PC-3 (cell line): ENCODE results near the gene TBC1D2B.

Experiments used
- CTCF ChIP-seq: fragments of 300-600 bp; sonication (generic); conservative IDR thresholded peaks from 2 replicates; pipeline ENCODE4 v1.5.1; 2017; ENCODE audit warnings: antibody characterized with exemption, low read depth, mild to moderate bottlenecking, low read length
- EZH2 ChIP-seq: fragments of 300-600 bp; sonication (generic); IDR thresholded peaks from one replicate; pipeline ENCODE4 v1.6.1; 2017; ENCODE audit warnings: antibody characterized with exemption, mild to moderate bottlenecking, low read length; ENCODE audit not compliant: unreplicated experiment
- EZH2phosphoT487 ChIP-seq: fragments of 300-600 bp; sonication (generic); IDR thresholded peaks from 2 replicates; pipeline ENCODE4 v1.6.1; 2018; ENCODE audit warnings: mild to moderate bottlenecking, antibody characterized with exemption, low read length, borderline replicate concordance

GRCh38 chr15:77992356-77993222 is 84.9 kb downstream of the TBC1D2B start:
- TF ChIP-seq EZH2phosphoT487 (no peak), CTCF (no peak), EZH2 (no peak)
